GM19468 (cell line): ENCODE results near the gene DGKD.
"Not testable (repeated sequence)": the region's sequence is repeated elsewhere in the genome, so short reads cannot be mapped to it uniquely, and the experiment has no call there.

Experiments
- ATAC-seq: cut with Tn5 transposase; IDR thresholded peaks from one replicate; pipeline ENCODE4 v1.9.1; 2021; ENCODE audit warnings: mild to moderate bottlenecking, moderate library complexity, moderate number of reproducible peaks; ENCODE audit not compliant: unreplicated experiment; ENCODE audit errors: extremely low read depth

DGKD gene

DNA sequence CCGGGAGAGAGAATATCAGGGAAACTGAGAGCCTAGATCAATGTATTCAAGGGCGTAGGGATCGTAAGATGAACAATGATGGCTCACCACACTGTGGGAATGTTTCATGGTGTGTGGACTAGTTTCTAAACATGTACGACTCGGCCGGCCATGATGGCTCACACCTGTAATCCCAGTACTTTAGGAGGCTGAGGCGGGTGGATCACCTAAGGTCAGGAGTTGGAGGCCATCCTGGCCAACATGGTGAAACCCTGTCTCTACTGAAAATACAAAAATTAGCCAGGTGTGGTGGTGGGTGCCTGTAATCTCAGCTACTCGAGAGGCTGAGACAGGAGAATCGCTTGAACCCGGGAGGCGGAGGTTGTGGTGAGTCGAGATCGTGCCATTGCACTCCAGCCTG lies 18.2 kb upstream of the DGKD start:
- ATAC-seq, result not testable (repeated sequence)

DNA sequence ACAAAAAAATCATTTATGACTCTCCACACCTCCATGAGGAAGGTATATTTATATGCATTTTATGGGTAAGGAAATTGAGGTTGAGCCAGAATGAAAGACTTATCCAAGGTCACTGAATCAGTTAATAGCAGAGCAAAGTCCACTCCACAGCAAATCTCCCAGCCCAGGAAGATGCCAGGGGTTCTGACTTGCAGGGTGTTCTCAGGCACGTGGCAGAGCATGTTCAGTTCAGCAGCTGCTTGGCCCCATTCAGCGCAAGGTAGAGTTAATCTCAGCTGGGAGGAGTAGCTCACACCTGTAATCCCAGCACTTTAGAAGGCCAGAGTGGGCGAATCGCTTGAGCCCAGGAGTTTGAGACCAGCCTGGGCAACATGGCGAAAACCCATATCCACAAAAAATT lies 17.8 kb upstream of the DGKD start:
- no peak for ATAC-seq

DNA sequence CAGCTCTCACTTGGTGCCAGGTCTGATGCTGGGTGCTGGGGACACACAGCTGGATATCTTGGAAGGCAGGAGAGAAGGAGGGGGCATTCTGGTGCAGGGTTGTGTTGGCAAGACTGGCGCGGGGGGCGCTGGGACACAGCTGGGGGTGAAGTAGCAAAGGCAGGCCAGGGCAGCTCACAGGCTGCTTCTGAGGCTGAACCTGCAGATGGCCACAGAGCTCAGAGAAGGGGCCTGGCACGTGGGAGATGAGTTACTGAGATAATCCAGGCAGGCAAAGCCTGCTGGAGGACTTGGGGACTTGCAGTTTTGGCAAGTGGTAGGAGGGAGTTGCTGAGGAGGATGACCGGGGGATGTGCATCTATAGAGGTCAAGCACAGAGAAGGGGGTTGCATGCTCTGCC lies 16.2 kb upstream of the DGKD start:
- no peak for ATAC-seq

DNA sequence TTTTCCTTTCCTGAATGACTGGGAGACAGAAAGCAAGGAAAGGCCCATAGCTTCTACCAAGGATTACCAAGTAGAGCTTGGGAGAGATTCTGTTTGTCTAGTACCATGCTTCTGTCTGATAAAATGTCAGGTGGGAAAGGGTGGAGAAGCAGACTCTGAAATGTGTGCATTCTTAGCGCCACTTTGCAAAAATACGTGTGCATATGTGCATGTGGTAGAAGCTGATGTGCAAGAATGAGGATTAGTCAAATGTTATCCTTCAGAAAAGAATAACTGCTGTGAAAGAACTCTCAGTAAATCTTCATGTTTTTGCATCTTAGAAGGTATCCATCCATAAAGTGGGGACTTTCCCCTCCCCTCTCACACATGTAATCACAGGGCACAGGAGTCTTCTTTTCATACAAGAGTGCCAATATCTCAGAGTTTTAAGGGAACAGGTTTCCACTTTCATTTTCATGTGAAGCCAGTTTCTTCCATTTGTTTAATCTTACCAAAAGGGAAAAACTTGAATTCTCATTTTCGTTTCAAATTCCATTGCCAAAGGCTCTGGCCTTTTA lies 15.4 kb upstream of the DGKD start:
- ATAC-seq, result no peak

DNA sequence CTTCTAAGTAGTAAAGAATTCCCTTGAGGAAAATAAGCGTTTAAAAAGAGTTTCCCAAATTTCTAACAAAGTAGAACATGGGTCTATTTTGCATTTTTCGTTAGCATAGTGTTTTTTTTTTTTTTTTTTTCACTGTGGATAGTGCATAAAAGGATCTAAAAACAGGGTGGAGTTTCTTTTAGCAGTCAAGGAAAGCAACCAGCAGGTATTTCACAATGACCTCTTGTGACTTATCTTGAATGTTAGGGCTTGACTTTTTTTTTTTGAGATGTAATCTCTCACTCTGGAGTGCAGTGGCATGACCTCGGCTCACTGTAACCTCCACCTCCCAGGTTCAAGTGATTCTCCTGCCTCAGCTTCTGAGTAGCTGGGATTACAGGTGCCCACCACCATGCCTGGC lies 14.9 kb upstream of the DGKD start:
- ATAC-seq, result no peak

DNA sequence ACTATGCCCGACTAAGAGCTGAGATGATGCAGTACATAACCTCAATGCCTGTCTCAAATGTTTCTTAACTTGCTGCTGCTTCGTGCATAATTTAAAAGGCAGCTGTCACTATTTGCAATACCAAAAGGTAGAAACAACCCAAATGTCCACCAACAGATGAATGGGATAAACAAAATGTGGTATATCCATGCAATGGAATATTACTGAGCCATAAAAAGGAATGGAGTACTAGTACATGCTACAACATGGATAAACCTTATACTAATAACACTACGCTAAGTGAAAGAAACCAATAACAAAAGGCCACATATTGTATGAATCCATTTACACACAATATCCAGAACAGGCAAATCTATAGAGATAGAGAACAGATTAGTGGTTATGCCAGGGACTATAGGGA lies 13.0 kb upstream of the DGKD start:
- ATAC-seq, result no peak

DNA sequence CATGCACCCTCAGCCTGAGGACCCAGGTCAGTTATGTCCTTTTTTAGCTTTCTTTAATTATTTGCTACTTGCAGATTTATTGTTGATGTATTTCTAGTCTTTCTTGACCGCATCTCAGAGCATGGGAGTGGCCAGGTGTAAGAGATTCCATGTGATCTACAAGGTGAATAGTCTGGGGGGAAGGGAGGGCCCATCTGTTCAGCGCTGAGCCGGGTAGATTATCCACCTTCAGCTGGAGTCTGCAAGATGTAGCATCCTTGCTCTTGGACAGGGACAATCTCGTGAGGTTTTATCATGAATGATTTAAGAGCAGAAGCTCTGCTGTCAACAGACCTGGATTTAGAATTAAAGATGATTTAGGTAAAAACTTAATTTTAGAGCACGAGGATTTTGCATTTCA lies 12.0 kb upstream of the DGKD start:
- ATAC-seq, result no peak

DNA sequence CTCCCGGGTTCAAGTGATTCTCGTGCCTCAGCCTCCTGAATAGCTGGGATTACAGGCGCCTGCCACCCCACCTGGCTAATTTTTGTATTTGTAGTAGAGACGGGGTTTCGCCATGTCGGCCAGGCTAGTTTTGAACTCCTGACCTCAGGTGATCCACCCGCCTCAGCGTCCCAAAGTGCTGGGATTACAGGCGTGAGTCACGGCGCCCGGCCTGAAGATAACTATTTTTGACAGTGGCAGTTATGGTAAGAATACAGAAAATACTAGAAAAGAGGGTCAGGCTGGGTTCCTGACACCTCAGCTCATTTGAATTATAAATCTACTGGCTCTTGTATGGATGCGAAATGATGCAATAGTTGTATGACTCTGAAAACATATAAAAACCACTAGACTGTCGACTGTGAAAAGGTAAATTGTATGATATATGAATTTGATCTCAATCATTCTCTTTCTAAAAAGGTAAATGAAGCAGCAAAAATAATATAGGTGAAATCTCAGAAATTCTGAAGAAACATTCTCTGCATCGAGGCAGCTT lies 11.1 kb upstream of the DGKD start:
- ATAC-seq, result no peak

DNA sequence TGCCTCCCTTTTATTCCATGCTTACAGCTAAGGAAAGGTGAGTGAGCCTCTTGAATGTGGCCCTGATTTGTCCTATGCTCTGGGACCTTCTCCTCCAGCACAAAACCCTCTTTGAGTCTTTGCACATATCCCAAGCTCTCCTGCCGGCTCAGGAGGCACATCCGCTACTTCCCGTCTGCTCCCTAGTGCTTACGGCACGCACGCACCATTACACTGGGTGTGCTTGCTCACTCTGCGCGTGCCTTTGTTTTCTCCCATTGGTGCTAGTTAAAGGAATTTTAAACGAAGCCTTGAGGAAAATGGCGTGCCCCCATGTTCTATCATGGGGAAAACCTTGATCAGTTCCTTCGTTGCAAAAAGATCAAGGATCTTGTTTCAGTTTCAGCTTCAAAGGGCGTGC lies 7.9 kb upstream of the DGKD start:
- no peak for ATAC-seq

DNA sequence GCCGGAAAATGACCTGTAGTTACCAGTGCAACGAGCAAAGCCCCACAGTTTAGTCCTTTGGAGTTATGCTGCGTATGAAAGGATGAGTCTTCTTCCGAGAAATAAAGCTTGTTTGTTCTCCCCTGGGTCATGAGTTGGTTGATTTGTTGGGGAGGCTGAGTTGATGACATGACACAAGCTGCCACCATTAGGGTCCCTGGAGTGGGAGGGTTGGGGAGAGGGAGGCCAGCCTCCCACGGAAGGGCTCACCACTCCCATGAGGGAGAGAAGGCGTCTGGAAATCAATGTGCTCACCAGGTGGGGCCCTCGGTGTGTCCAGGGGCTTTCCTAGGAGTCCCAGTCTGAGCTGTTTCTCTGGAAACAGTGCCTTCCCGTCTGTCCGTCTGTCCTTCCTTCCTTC lies 7.4 kb upstream of the DGKD start:
- no peak for ATAC-seq

DNA sequence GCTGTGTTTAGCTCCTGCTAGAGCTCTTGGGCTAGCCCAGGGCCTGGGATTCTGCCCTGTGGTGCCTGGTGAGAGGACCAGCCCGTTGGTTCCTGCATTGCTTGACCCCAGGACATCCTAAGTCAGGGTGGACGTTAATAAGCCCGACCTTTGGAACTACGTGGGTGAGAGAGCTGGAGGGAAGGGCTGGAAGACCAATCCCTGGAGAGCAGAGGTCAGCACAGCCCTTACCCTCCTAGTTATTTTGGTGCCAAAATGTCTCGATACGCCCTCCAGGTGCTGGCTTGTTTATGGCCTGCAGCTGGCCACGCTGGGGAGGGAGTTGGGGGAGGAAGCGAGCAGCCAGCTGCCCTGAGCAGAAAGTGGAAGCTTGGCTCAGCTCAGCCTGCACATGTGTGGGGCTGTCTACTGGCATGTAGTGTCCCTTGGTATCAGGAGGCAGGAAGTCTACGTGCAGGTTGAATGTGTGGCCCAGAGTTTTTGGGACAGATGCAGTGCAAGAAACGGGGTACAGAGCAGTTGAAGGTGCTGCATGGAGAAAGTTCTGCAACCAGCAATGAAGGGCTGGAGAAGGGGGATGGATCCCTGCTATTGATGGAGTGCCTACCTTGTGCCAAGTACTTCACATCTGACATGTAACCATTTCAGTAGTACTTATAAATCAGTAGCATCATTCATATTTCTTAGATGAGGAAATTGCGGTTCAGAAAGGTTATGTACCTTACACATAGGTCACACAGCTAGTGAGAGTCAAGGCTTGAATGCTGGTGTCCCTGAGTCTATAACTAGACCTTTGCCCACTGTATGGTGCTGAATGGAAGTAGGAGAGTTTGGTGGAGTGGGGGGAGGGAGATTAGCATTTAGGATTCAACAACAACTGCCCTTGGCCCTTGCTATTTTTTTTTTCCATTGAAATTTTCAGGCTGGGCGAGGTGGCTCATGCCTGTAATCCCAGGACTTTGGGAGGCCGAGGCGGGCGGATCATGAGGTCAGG lies 5.0 kb upstream of the DGKD start:
- peak; percentile 38 for ATAC-seq

DNA sequence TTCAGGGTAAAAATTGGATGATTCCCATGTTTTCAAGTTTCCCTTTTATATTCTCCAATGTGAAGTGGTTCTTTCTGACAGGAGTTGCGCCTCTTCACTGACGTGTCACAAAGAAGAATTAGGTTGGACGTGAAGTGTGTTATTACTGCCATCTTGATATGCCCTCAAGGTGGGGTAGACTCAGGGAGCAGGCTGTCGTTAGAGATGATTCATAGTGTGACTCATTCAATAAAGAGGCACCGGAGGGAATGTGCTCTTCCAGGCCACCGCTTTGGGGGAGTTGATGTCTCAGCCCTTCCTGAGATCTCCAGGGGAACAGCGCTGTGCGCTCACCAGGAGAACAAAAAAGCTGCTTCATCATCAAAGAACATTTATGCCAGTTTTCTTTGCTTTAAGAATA lies 3.6 kb upstream of the DGKD start:
- ATAC-seq, result no peak

DNA sequence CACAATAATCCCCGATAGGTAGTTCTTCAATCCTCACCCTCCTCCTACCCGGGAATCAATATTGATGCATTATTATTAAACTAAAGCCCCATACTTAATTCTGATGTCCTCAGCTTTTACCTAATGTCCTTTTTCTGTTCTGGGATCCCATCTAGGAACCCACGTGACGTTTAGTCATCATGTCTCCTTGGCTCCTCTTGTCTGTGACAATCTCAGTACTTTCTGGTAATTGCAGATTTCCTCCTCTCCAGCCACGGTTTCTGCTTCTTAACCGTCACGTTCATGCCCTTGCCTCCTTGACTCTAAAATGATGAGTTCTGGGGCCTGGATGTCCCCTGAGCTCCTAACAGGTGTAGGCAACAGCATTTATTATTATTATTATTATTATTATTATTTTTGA lies 2.9 kb upstream of the DGKD start:
- no peak for ATAC-seq

DNA sequence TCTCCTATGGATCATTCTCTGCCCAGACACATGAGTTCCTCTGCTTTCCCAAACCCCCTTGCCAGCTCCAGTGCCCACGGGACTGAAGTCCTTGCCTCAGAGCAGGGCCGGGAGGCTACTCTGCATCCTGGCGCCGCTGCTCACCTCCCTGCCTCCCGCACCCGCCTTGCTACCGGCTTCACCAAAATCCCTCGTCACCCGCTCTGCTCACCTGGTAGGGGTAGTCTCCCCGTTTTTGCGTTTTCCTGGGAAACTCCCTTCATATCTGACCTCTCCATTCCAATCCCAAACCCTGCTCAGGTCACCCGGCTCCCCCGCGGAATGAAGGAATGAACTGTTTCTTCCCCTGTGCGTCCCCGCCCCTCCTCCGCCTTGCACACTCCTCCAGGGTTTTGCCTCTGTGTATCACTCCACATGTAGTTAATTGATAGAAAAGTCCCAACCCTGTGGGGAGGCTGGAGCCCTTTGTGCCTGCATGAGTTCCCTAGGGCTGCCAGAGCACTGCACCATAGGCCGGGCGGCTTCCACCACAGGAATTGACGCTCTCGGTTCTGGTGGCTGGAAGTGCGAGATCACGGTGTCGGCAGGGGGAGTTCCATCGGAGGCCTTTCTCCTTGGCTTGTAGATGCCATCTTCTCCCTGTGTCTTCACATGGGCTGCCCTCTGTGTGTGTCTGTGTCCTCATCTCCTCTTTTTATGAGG lies 2.0 kb upstream of the DGKD start:
- ATAC-seq, result no peak

DNA sequence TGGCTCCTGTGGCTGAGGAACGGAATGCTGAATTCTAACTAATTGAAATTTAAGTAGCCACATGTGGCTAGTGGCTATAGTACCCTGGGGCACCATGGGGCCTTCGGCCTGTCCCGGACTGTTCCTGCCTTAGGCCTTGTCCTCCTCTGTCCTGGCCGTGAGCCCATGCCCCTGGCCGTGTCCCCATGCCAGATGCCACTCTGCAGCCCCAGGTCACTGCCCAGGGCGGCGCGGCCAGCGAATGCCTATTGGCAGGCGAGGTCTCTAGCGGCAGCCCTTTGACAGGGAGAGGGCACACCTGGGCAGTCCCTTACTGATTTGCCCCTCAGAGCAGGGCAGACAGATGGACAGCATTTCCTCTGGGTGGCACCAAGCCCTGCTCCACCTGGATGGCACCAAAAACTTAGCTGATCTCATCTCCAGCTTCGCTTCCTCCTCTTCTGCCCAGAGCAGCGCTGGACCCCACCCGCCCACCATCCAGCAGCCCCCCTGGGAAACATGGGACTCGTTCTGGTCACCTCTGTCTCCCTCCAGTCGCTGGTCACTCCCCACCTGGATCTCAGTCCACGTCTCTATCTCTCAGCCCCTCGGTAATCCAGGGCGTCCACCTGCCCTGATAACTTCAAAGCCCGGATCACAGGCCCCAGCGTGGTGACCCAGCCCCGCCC lies 1.1 kb upstream of the DGKD start:
- ATAC-seq, result no peak

DNA sequence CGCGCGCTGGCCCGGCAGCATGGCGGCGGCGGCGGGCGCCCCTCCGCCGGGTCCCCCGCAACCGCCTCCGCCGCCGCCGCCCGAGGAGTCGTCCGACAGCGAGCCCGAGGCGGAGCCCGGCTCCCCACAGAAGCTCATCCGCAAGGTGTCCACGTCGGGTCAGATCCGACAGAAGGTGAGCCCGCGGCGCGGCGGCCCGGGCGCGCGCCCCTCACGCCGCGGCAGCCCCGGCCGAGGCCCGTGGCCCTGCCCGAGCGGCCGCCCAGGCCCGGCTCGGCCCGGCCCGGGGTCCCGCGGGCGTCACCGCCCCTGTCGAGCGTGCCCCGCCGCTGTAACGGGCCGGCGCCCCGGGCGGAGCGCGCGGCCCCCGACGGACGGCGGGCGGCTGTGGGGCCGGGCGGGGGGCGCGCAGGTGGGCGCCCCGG lies 218 bp downstream of the DGKD start:
- no peak for ATAC-seq

DNA sequence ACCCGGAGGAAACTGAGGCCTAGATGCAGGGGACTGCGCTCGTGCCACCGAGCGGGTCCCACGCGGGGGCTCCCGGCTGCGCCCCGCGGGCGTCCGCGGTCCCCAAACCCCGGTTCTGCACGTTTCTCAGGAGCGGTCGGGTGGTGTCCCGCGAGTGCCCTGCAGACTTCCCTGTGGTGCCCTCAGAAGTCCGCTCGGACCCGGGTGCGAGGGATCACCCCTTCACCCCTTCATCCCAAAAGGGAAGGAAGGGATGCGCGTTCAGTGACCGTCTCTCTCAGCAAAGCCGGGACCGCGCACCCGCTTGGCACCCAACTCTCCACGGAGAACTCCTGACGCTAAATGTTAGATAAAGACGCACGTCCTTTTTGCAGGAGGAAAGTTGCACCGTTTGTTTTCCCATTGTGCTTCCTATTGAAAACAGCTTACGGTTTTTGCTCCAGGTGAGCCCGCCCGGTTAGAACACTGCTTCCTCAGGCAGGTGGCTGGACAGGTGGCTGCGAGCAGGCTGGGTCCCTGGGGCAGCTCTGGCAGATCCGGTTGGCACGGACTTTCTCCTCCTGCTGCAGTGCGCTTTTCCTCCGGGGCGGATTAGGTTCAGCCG lies 779 bp downstream of the DGKD start:
- ATAC-seq, result no peak

DNA sequence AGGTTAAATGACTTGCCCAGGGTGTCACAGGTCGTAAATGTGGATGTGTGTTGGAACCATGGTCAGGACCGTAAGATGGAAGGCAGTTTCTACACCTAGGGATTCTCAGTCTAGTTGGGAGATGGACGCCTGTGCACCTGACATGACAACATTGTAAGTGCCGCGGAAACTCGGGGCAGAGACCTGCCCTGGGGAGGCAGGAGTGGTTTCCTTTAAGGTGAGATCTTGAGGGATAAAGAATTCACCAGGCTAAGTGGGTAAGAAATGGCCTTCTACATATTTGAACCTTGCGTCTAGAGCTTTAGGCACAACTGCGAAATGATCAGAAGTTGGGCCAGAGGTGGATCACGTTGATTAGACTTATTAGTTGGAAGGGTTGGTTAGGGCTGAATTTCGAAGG lies 1.6 kb downstream of the DGKD start:
- no peak for ATAC-seq

DNA sequence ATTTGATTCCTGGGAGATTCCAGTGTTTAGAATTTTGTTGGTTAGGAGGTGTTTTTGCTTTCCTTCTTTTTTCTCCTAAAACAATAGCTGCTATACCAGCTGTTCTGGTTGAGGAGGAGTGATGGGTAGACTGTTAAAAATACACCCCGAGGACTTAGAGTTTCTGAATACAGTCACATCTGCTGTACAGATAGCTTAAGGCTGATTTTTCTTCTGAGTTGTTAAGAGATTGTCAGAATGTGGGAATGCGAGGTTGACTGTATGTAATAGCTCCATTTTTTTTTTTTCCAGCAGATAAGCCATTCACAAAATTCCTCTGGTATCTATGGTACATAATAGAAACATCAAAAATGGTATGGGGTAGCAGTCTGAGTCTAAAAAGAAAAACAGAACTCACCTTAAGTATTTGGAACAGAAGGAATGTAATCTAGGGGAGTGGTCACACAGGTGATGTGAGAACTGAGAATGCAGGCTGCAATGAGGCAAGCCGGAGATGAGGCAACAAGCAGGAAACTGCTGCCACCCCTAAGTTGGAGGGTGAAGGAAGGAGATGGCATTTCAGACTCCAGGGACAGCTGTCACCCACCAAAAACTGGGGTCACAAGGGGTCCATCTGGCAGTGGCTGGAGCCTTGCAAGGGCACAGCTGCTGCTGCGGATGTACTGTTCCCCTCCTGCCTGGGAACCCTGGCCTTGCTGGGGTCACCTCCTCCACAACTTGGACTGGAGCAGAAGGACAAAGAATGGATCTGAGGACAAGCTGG lies 2.4 kb downstream of the DGKD start:
- no peak for ATAC-seq
